H9 (cell line): Measurements from ENCODE around the gene SCAF11. TPM values are rescaled to one million over a fixed set of nuclear protein-coding genes. Genes with fewer than 3 reads are reported as not detected.

Source experiments
- DNase-seq: peaks from one replicate; pipeline ENCODE4 v3.0.0-alpha.2; 2017
- H2AFZ ChIP-seq: one replicate; pipeline ENCODE4 v1.6.1; 2013; ENCODE audit warnings: mild to moderate bottlenecking, low read length, control low read depth, moderate library complexity
- H2AK5ac ChIP-seq: 2 replicates; pipeline ENCODE4 v1.6.1; 2013; ENCODE audit warnings: low read length, control low read depth, mixed read lengths; ENCODE audit not compliant: insufficient read length
- H2BK120ac ChIP-seq: one replicate; pipeline ENCODE4 v1.6.1; 2013; ENCODE audit warnings: low read depth, mild to moderate bottlenecking, low read length, control low read depth, inconsistent platforms; ENCODE audit not compliant: poor library complexity, severe bottlenecking
- H2BK12ac ChIP-seq: 2 replicates; pipeline ENCODE4 v1.6.1; 2013; ENCODE audit warnings: low read length, control low read depth, mixed read lengths, low read depth; ENCODE audit not compliant: insufficient read length
- H2BK15ac ChIP-seq: 2 replicates; pipeline ENCODE4 v1.6.1; 2013; ENCODE audit warnings: low read depth, low read length, control low read depth
- H2BK20ac ChIP-seq: one replicate; pipeline ENCODE4 v1.6.1; 2013; ENCODE audit warnings: low read depth, mild to moderate bottlenecking, low read length, control low read depth, inconsistent platforms; ENCODE audit not compliant: poor library complexity, severe bottlenecking
- H2BK5ac ChIP-seq: 2 replicates; pipeline ENCODE4 v1.6.1; 2013; ENCODE audit warnings: low read length, control low read depth, mixed read lengths; ENCODE audit not compliant: insufficient read length
- H3K14ac ChIP-seq: 2 replicates; pipeline ENCODE4 v1.6.1; 2013; ENCODE audit warnings: low read length, control low read depth; ENCODE audit not compliant: insufficient read depth
- H3K18ac ChIP-seq: 2 replicates; pipeline ENCODE4 v1.6.1; 2013; ENCODE audit warnings: low read depth, mild to moderate bottlenecking, mixed read lengths, low read length, control low read depth; ENCODE audit not compliant: insufficient read length
- H3K23ac ChIP-seq: 2 replicates; pipeline ENCODE4 v1.6.1; 2013; ENCODE audit warnings: low read length, control low read depth, mixed read lengths, low read depth; ENCODE audit not compliant: insufficient read length
- H3K23me2 ChIP-seq: 2 replicates; pipeline ENCODE4 v1.6.1; 2013; ENCODE audit warnings: low read depth, mild to moderate bottlenecking, mixed read lengths, low read length, control low read depth; ENCODE audit not compliant: insufficient read length, poor library complexity, severe bottlenecking
- H3K27ac ChIP-seq: 2 replicates; pipeline ENCODE4 v1.5.1; 2013; ENCODE audit warnings: low read length, control low read depth, mixed read lengths, low read depth; ENCODE audit not compliant: insufficient read length
- H3K27me3 ChIP-seq: 2 replicates; pipeline ENCODE4 v1.6.1; 2013; ENCODE audit warnings: low read length, control low read depth, inconsistent platforms; ENCODE audit not compliant: insufficient read depth
- H3K4ac ChIP-seq: 2 replicates; pipeline ENCODE4 v1.6.1; 2013; ENCODE audit warnings: low read depth, mild to moderate bottlenecking, control low read depth, inconsistent platforms, low read length, moderate library complexity
- H3K4me1 ChIP-seq: 2 replicates; pipeline ENCODE4 v1.6.1; 2013; ENCODE audit warnings: low read length, control low read depth, inconsistent platforms; ENCODE audit not compliant: insufficient read depth
- H3K4me2 ChIP-seq: 2 replicates; pipeline ENCODE4 v1.6.1; 2013; ENCODE audit warnings: low read length, control low read depth, mixed read lengths; ENCODE audit not compliant: insufficient read length, insufficient read depth
- H3K56ac ChIP-seq: 2 replicates; pipeline ENCODE4 v1.6.1; 2013; ENCODE audit warnings: low read depth, mild to moderate bottlenecking, mixed read lengths, low read length, control low read depth; ENCODE audit not compliant: insufficient read length
- H3K79me1 ChIP-seq: 2 replicates; pipeline ENCODE4 v1.6.1; 2013; ENCODE audit warnings: low read depth, mild to moderate bottlenecking, moderate library complexity, low read length, control low read depth, inconsistent platforms; ENCODE audit not compliant: insufficient read depth, poor library complexity, severe bottlenecking
- H3K79me2 ChIP-seq: 2 replicates; pipeline ENCODE4 v1.6.1; 2013; ENCODE audit warnings: low read length, control low read depth, inconsistent platforms; ENCODE audit not compliant: insufficient read depth
- H3K9ac ChIP-seq: 2 replicates; pipeline ENCODE4 v1.6.1; 2013; ENCODE audit warnings: low read length, control low read depth, mixed read lengths; ENCODE audit not compliant: insufficient read length; ENCODE audit errors: extremely low read depth
- H3K9me3 ChIP-seq: one replicate; pipeline ENCODE4 v1.6.1; 2013; ENCODE audit warnings: low read depth, low read length, inconsistent platforms; ENCODE audit not compliant: control insufficient read depth
- H3T11ph ChIP-seq: one replicate; pipeline ENCODE4 v1.6.1; 2013; ENCODE audit warnings: mild to moderate bottlenecking, low read length, control low read depth, inconsistent platforms
- H4K20me1 ChIP-seq: one replicate; pipeline ENCODE4 v1.6.1; 2013; ENCODE audit not compliant: control insufficient read depth, insufficient read length, insufficient read depth
- H4K5ac ChIP-seq: 2 replicates; pipeline ENCODE4 v1.6.1; 2013; ENCODE audit warnings: low read depth, mild to moderate bottlenecking, mixed read lengths, low read length, control low read depth; ENCODE audit not compliant: insufficient read length
- H4K8ac ChIP-seq: replicated peaks from 2 replicates; pipeline ENCODE4 v1.6.1; 2013; ENCODE audit warnings: low read length, control low read depth, mixed read lengths, low read depth; ENCODE audit not compliant: insufficient read length
- H4K91ac ChIP-seq: 2 replicates; pipeline ENCODE4 v1.6.1; 2013; ENCODE audit warnings: low read depth, mild to moderate bottlenecking, moderate library complexity, mixed read lengths, low read length, control low read depth; ENCODE audit not compliant: insufficient read length
- H3K27ac Mint-ChIP-seq, 3 experiments: 2 replicates in 2 of 3; 3 replicates in 1 of 3; pipeline ENCODE4 v1.8.0; 2020 to 2021; ENCODE audit warnings: mixed read lengths in 3 of 3, mild to moderate bottlenecking in 1 of 3, moderate library complexity in 1 of 3
- H3K27me3 Mint-ChIP-seq: 2 replicates; pipeline ENCODE4 v1.8.0; 2021; ENCODE audit warnings: low read depth, mild to moderate bottlenecking, moderate library complexity, mixed read lengths
- H3K36me3 Mint-ChIP-seq, 3 experiments: 2 replicates in 2 of 3; 3 replicates in 1 of 3; pipeline ENCODE4 v1.8.0; 2020 to 2021; ENCODE audit warnings: low read depth in 3 of 3, mixed read lengths in 3 of 3; ENCODE audit not compliant: insufficient read depth in 1 of 3
- H3K4me1 Mint-ChIP-seq, 2 experiments: 2 replicates each; pipeline ENCODE4 v1.8.0; 2020; ENCODE audit warnings: mixed read lengths in 2 of 2
- H3K4me3 Mint-ChIP-seq, 2 experiments: 2 replicates in 1 of 2; 3 replicates in 1 of 2; pipeline ENCODE4 v1.8.0; 2020 to 2021; ENCODE audit warnings: mild to moderate bottlenecking in 2 of 2, mixed read lengths in 2 of 2, moderate library complexity in 1 of 2
- H3K9me3 Mint-ChIP-seq, 2 experiments: 2 replicates in 1 of 2; 3 replicates in 1 of 2; pipeline ENCODE4 v1.8.0; 2020; ENCODE audit warnings: mild to moderate bottlenecking in 2 of 2, mixed read lengths in 2 of 2, moderate library complexity in 1 of 2
- CTCF ChIP-seq: fragments of 200-600 bp; sonication (generic); conservative IDR thresholded peaks from 3 replicates; pipeline ENCODE4 v1.8.0; 2021; ENCODE audit warnings: antibody characterized with exemption, mild to moderate bottlenecking
- WGBS: extraction: QIAGEN DNeasy Blood & Tissue Kit; methylation state at CpG from one replicate; pipeline ENCODE4 v1.1.7; 2013; ENCODE audit warnings: missing lambda C conversion rate, low lambda C conversion rate, mixed read lengths; ENCODE audit not compliant: insufficient read length; ENCODE audit errors: extremely low coverage; 5-methylcytosine and 5-hydroxymethylcytosine counted together
- total RNA-seq: library from RNA; stranded (reverse); gene quantifications from 2 replicates; pipeline ENCODE4 v1.2.1, GENCODE V29; 2021

SCAF11 gene
- total RNA-seq, 1 experiment from 2014 or later, result 90.8 TPM

- H3K4ac ChIP-seq, result no peak overlapping the region
- H3K27ac Mint-ChIP-seq, result no peak overlapping the region
These were observed 43.9 kb downstream of the SCAF11 start for GRCh38 chr12:45946435-45946834.

More at GRCh38 chr12:45946435-45946834, 43.9 kb downstream of the SCAF11 start:
- Histone ChIP-seq H2AFZ (no peak overlapping the region), H2BK12ac (no peak overlapping the region), H2AK5ac (no peak overlapping the region), H3K4me2 (no peak overlapping the region), H3K9ac (no peak overlapping the region), H3K27ac (no peak overlapping the region), H4K5ac (no peak overlapping the region), H3K9me3 (no peaks in the 10 kb centered on the region), H3K23me2 (no peaks in the 10 kb centered on the region), H2BK20ac (no peak overlapping the region), H4K8ac (no peak overlapping the region), H3K23ac (no peak overlapping the region), H4K20me1 (no peaks in the 10 kb centered on the region), H2BK120ac (no peak overlapping the region), H4K91ac (no peak overlapping the region), H3K79me1 (no peaks in the 10 kb centered on the region), H3K56ac (no peak overlapping the region), H3K14ac (no peak overlapping the region), H3K4me1 (no peaks in the 10 kb centered on the region), H2BK5ac (no peak overlapping the region), H3K18ac (no peak overlapping the region), H3T11ph (no peak overlapping the region), H3K27me3 (no peaks in the 10 kb centered on the region), H3K79me2 (no peaks in the 10 kb centered on the region), H2BK15ac (no peak overlapping the region)
- WGBS, result no CpG with 5 or more reads among the region's 1 CpG
- TF ChIP-seq CTCF, result no peak
- H3K4me1 Mint-ChIP-seq, result no peaks in the 10 kb centered on the region
- peaks cover 5 to 43% (median 21%) of the 10 kb centered on the region in 3 experiments; a peak in 4 of 7 replicates for H3K36me3 Mint-ChIP-seq
- no peaks in the 10 kb centered on the region for H3K9me3 Mint-ChIP-seq
- no peak for DNase-seq
- no peaks in the 10 kb centered on the region; the same call in 1 of the 2 replicates for H3K27me3 Mint-ChIP-seq
- H3K4me3 Mint-ChIP-seq, result no peak overlapping the region
